Measurements from ENCODE around the gene TRAM2. TPM values are rescaled to one million over a fixed set of nuclear protein-coding genes. Genes with fewer than 3 reads are reported as not detected.

Gene TRAM2
- total and polyA plus RNA-seq, 9 of the 15 experiments (the other 6 are each of a cell fraction or from before 2014, with no cell fraction given) = 2.6 to 13.3 (median 8.9) TPM

DNA sequence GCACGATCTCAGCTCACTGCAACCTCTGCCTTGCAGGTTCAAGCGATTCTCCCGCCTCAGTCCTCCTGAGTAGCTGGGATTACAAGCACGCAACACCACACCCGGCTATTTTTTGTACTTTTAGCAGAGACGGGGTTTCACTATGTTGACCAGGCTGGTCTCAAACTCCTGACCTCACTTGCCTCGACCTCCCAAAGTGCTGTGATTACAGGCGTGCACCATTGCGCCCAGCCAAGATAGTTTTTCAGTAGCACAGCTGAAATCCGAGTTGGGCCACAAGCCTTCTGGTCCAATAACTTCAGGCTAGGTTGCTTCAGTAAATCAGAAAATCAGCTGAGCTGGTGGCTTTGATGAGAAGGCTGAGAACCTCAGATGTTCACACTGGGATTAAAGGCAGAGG, 65.7 kb downstream of the TRAM2 start:
- ChIA-PET POLR2A (interaction anchor here (0.6 kb wide), 1 partner anchor 117 kb away, joined by 4 read pairs; no protein-coding TSS in a partner anchor), CTCF (ENCODE audit: low intra/inter-chr PET ratio) (no interaction called here)
- no TSS peak for BruUV-seq (replicated peaks)
- FAIRE-seq (no peak), ATAC-seq (no peak), DNase-seq (ENCODE audit: extremely low read depth in 1 of 4, low spot score in 3 of 4) (no peak)
- H3K79me2 ChIP-seq (ENCODE audit: control insufficient read depth, insufficient read depth, low read length) = no peaks in the 10 kb centered on the region
- H3K9ac ChIP-seq (ENCODE audit: insufficient read depth in 1 of 2, low read depth in 2 of 2, low read length in 2 of 2) = peak overlapping the region in 1 of 2 experiments; percentile 3; a peak in 1 of 4 replicates
- H3K4me1 ChIP-seq (replicated peaks in 1 of 2; ENCODE audit: control insufficient read depth in 2 of 2, insufficient read depth in 2 of 2, low read length in 2 of 2) = peaks cover 29 to 35% of the 10 kb centered on the region in 2 experiments
- no peak overlapping the region for H3K4me2 ChIP-seq (ENCODE audit: insufficient read depth, low read length)
- H3K27ac ChIP-seq (ENCODE audit: extremely low read depth, low read depth, low read length) = peak overlapping the region; percentile 39; the same call in 1 of the 3 replicates
- peaks cover 69% of the 10 kb centered on the region; the same call in 2 of the 3 replicates for H3K36me3 ChIP-seq (ENCODE audit: control insufficient read depth, insufficient read depth, low read length)
- in situ Hi-C loops (cut with MboI) (no loop called here), intact Hi-C loops (cut with micrococcal nuclease) (loop anchor here (10.0 kb wide), 1 partner anchor 226 kb away; the partner anchor contains the start of gene MCM3)
- no peak for TF ChIP-seq ZNF551 (CRISPR knock-in tag; IDR thresholded peaks at IDR 0.05)
- TF ChIP-seq, protein P1, sequence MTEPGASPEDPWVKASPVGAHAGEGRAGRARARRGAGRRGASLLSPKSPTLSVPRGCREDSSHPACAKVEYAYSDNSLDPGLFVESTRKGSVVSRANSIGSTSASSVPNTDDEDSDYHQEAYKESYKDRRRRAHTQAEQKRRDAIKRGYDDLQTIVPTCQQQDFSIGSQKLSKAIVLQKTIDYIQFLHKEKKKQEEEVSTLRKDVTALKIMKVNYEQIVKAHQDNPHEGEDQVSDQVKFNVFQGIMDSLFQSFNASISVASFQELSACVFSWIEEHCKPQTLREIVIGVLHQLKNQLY (CRISPR knock-in tag; conservative IDR thresholded peaks at IDR 0.05) = no peak
- TF ChIP-seq NFIC (IDR thresholded peaks at IDR 0.05) = no peak
- no peak for TF ChIP-seq CC2D1A (IDR thresholded peaks at IDR 0.05)
- TF ChIP-seq BDP1 (IDR thresholded peaks at IDR 0.05; ENCODE audit: insufficient read depth, insufficient read length) = no peak
- TF ChIP-seq RBM15 (IDR thresholded peaks at IDR 0.05; ENCODE audit: insufficient read depth, low read length) = no peak
- TF ChIP-seq NFYB (IDR thresholded peaks at IDR 0.05; ENCODE audit: extremely low read depth, insufficient read length) = no peak
- no peak for TF ChIP-seq CAMTA2 (CRISPR knock-in tag; conservative IDR thresholded peaks at IDR 0.05)
- no peak for TF ChIP-seq SRSF7 (optimal IDR thresholded peaks at IDR 0.05; ENCODE audit: low read depth, low read length)
- TF ChIP-seq SMARCB1 (IDR thresholded peaks at IDR 0.05; ENCODE audit: insufficient read length, low read depth) = no peak
- TF ChIP-seq ZNF282 (CRISPR knock-in tag; IDR thresholded peaks at IDR 0.05) = no peak
- TF ChIP-seq JUN (IDR thresholded peaks at IDR 0.05; ENCODE audit: borderline replicate concordance, low read depth, low read length) = no peak
- no peak for TF ChIP-seq JUN (CRISPR knock-in tag; IDR thresholded peaks at IDR 0.05; ENCODE audit: borderline replicate concordance)
- TF ChIP-seq MTA1 (IDR thresholded peaks at IDR 0.05; ENCODE audit: borderline replicate concordance) = no peak
- TF ChIP-seq IFI16 (CRISPR knock-in tag; IDR thresholded peaks at IDR 0.05) = no peak
- no peak for TF ChIP-seq HOXB6 (CRISPR knock-in tag; IDR thresholded peaks at IDR 0.05; ENCODE audit: borderline replicate concordance)
- no peak for TF ChIP-seq XRCC5 (IDR thresholded peaks at IDR 0.05; ENCODE audit: low read depth, low read length)
- TF ChIP-seq ZC3H4 (CRISPR knock-in tag; IDR thresholded peaks at IDR 0.05; ENCODE audit: borderline replicate concordance) = no peak
- no peaks in the 10 kb centered on the region for H3K27me3 ChIP-seq (ENCODE audit: control insufficient read depth in 2 of 2, insufficient read depth in 2 of 2, low read length in 2 of 2)
- no peaks in the 10 kb centered on the region for H3K9me3 ChIP-seq (replicated peaks; ENCODE audit: control insufficient read depth, insufficient read depth, low read depth, low read length)
- H3K4me3 ChIP-seq = no peak overlapping the region
- 75% methylated on average over 10 of the region's 10 CpGs for WGBS (ENCODE audit: insufficient coverage, low coverage, missing lambda C conversion rate)
- H2AFZ ChIP-seq (ENCODE audit: low read depth, low read length) = no peak overlapping the region
- no peaks in the 10 kb centered on the region for H4K20me1 ChIP-seq (replicated peaks; ENCODE audit: control insufficient read depth, insufficient read depth, low read length)
- no peaks in the 10 kb centered on the region for H3K9me1 ChIP-seq (ENCODE audit: control insufficient read depth, insufficient read depth, low read length)
